Chondrocyte (in vitro differentiated cells): ENCODE results near the gene RAP1GAP2. TPM values are rescaled to one million over a fixed set of nuclear protein-coding genes. Genes with fewer than 3 reads are reported as not detected.
A peak's percentile ranks its signal among the peaks of the same experiment; 100 is the strongest.

Source experiments
- DNase-seq: peaks from one replicate; pipeline ENCODE4 v3.0.0; 2021; ENCODE audit warnings: mixed read lengths, low spot score
- H3K27ac Mint-ChIP-seq: one replicate; pipeline ENCODE4 v1.8.0; 2021; ENCODE audit warnings: mild to moderate bottlenecking, moderate library complexity, mixed read lengths; ENCODE audit not compliant: unreplicated experiment
- H3K27me3 Mint-ChIP-seq: 2 replicates; pipeline ENCODE4 v1.8.0; 2021; ENCODE audit warnings: low read depth, mixed read lengths
- H3K36me3 Mint-ChIP-seq: 2 replicates; pipeline ENCODE4 v1.8.0; 2021; ENCODE audit warnings: low read depth, mixed read lengths
- H3K4me1 Mint-ChIP-seq: 2 replicates; pipeline ENCODE4 v1.8.0; 2021; ENCODE audit warnings: low read depth, mild to moderate bottlenecking, mixed read lengths
- H3K4me3 Mint-ChIP-seq: one replicate; pipeline ENCODE4 v1.8.0; 2021; ENCODE audit warnings: mild to moderate bottlenecking, moderate library complexity, mixed read lengths; ENCODE audit not compliant: unreplicated experiment
- H3K9me3 Mint-ChIP-seq: 2 replicates; pipeline ENCODE4 v1.8.0; 2021; ENCODE audit warnings: low read depth, mixed read lengths
- CTCF ChIP-seq: fragments of 200-600 bp; sonication (generic); IDR thresholded peaks from 2 replicates; pipeline ENCODE4 v1.5.0; 2021; ENCODE audit warnings: antibody characterized with exemption, mild to moderate bottlenecking, moderate library complexity
- total RNA-seq: library from RNA; stranded (reverse); gene quantifications from 3 replicates; pipeline ENCODE4 v1.2.1, GENCODE V29; 2021

RAP1GAP2 gene
- total RNA-seq, 1 donor from 2014 or later = 3.4 TPM

- H3K4me1 Mint-ChIP-seq = peaks cover 20% of the 10 kb centered on the region
- no peaks in the 10 kb centered on the region for H3K27me3 Mint-ChIP-seq
- TF ChIP-seq CTCF = no peak
- H3K9me3 Mint-ChIP-seq = no peaks in the 10 kb centered on the region
- H3K27ac Mint-ChIP-seq = no peak overlapping the region
- DNase-seq = no peak
- H3K36me3 Mint-ChIP-seq = no peaks in the 10 kb centered on the region
- H3K4me3 Mint-ChIP-seq = no peak overlapping the region
Observed at GRCh38 chr17:2925011-2925410, 128.8 kb downstream of the RAP1GAP2 start.

GRCh38 chr17:2926019-2926650, 129.9 kb downstream of the RAP1GAP2 start:
- H3K36me3 Mint-ChIP-seq = no peaks in the 10 kb centered on the region
- peaks cover 22% of the 10 kb centered on the region for H3K4me1 Mint-ChIP-seq

GRCh38 chr17:2928294-2928890, 132.2 kb downstream of the RAP1GAP2 start:
- Mint-ChIP-seq H3K4me1 (peaks cover 28% of the 10 kb centered on the region), H3K27ac (no peak overlapping the region), H3K36me3 (no peaks in the 10 kb centered on the region), H3K4me3 (no peak overlapping the region), H3K27me3 (no peaks in the 10 kb centered on the region), H3K9me3 (no peaks in the 10 kb centered on the region)
- TF ChIP-seq CTCF = no peak
- DNase-seq = no peak

More at GRCh38 chr17:2926019-2926650, 129.9 kb downstream of the RAP1GAP2 start:
- H3K4me3 Mint-ChIP-seq = no peak overlapping the region
- no peak for DNase-seq
- H3K9me3 Mint-ChIP-seq = no peaks in the 10 kb centered on the region
- peak overlapping the region; percentile 49 for H3K27ac Mint-ChIP-seq
- H3K27me3 Mint-ChIP-seq = no peaks in the 10 kb centered on the region
- no peak for TF ChIP-seq CTCF

GRCh38 chr17:2929881-2930533, 133.8 kb downstream of the RAP1GAP2 start:
- Mint-ChIP-seq H3K9me3 (no peaks in the 10 kb centered on the region), H3K27me3 (no peaks in the 10 kb centered on the region), H3K4me3 (no peak overlapping the region), H3K27ac (no peak overlapping the region), H3K36me3 (no peaks in the 10 kb centered on the region), H3K4me1 (peaks cover 19% of the 10 kb centered on the region)
- no peak for DNase-seq
- peak; percentile 83 for TF ChIP-seq CTCF

GRCh38 chr17:2931876-2932275, 135.6 kb downstream of the RAP1GAP2 start:
- H3K9me3 Mint-ChIP-seq = no peaks in the 10 kb centered on the region
- no peak overlapping the region for H3K27ac Mint-ChIP-seq
- H3K27me3 Mint-ChIP-seq = peaks cover 3% of the 10 kb centered on the region
- peaks cover 9% of the 10 kb centered on the region for H3K4me1 Mint-ChIP-seq
- TF ChIP-seq CTCF = no peak
- H3K4me3 Mint-ChIP-seq = no peak overlapping the region
- no peak for DNase-seq
- H3K36me3 Mint-ChIP-seq = no peaks in the 10 kb centered on the region
